ENCODE data around the gene SLC17A1.

SLC17A1 gene

GRCh38 chr6:25831532-25832306 lies at the start of gene SLC17A1:
Gene SLC17A1 (minus strand): TSS chr6:25832052. CDS start chr6:25830557, 1,495 bp downstream.
- no peaks in the 10 kb centered on the region for H3K27me3 ChIP-seq (ENCODE audit: control insufficient read depth, insufficient read depth, low read length)

GRCh38 chr6:25880601-25881000 lies 48.7 kb upstream of the SLC17A1 start:
- Histone ChIP-seq H3K4me3 (ENCODE audit: low read length) (no peak overlapping the region), H3K27me3 (ENCODE audit: control insufficient read depth, insufficient read depth, low read length) (no peaks in the 10 kb centered on the region), H3K9me3 (ENCODE audit: control insufficient read depth, low read length) (no peaks in the 10 kb centered on the region), H3K4me1 (ENCODE audit: control insufficient read depth, insufficient read depth, low read length) (no peaks in the 10 kb centered on the region), H3K9ac (ENCODE audit: low read length) (no peak overlapping the region), H3K36me3 (ENCODE audit: control insufficient read depth, insufficient read depth, low read length) (no peaks in the 10 kb centered on the region)

More at GRCh38 chr6:25831532-25832306, at the start of gene SLC17A1:
- Histone ChIP-seq H3K4me1 (ENCODE audit: control insufficient read depth, insufficient read depth, low read length) (no peaks in the 10 kb centered on the region), H3K36me3 (ENCODE audit: control insufficient read depth, insufficient read depth, low read length) (no peaks in the 10 kb centered on the region), H3K9me3 (ENCODE audit: control insufficient read depth, low read length) (no peaks in the 10 kb centered on the region), H3K9ac (ENCODE audit: low read length) (no peak within 1 kb of the TSS), H3K4me3 (ENCODE audit: low read length) (no peak within 1 kb of the TSS)

- H3K9ac ChIP-seq (ENCODE audit: low read length), result no peak overlapping the region
- H3K9me3 ChIP-seq (ENCODE audit: control insufficient read depth, low read length), result no peaks in the 10 kb centered on the region
- no peak overlapping the region for H3K4me3 ChIP-seq (ENCODE audit: low read length)
- H3K27me3 ChIP-seq (ENCODE audit: control insufficient read depth, insufficient read depth, low read length), result no peaks in the 10 kb centered on the region
- H3K4me1 ChIP-seq (ENCODE audit: control insufficient read depth, insufficient read depth, low read length), result no peaks in the 10 kb centered on the region
- no peaks in the 10 kb centered on the region for H3K36me3 ChIP-seq (ENCODE audit: control insufficient read depth, insufficient read depth, low read length)
These were observed 47.0 kb upstream of the SLC17A1 start for GRCh38 chr6:25878721-25879322.

GRCh38 chr6:25875926-25876602 lies 44.2 kb upstream of the SLC17A1 start:
- no peaks in the 10 kb centered on the region for H3K9me3 ChIP-seq (ENCODE audit: control insufficient read depth, low read length)
- H3K4me1 ChIP-seq (ENCODE audit: control insufficient read depth, insufficient read depth, low read length), result no peaks in the 10 kb centered on the region
- no peak overlapping the region for H3K9ac ChIP-seq (ENCODE audit: low read length)
- no peaks in the 10 kb centered on the region for H3K27me3 ChIP-seq (ENCODE audit: control insufficient read depth, insufficient read depth, low read length)
- no peak overlapping the region for H3K4me3 ChIP-seq (ENCODE audit: low read length)
- no peaks in the 10 kb centered on the region for H3K36me3 ChIP-seq (ENCODE audit: control insufficient read depth, insufficient read depth, low read length)

- Histone ChIP-seq H3K4me1 (ENCODE audit: control insufficient read depth, insufficient read depth, low read length) (no peaks in the 10 kb centered on the region), H3K27me3 (ENCODE audit: control insufficient read depth, insufficient read depth, low read length) (no peaks in the 10 kb centered on the region), H3K36me3 (ENCODE audit: control insufficient read depth, insufficient read depth, low read length) (no peaks in the 10 kb centered on the region), H3K9ac (ENCODE audit: low read length) (no peak overlapping the region), H3K4me3 (ENCODE audit: low read length) (no peak overlapping the region), H3K9me3 (ENCODE audit: control insufficient read depth, low read length) (no peaks in the 10 kb centered on the region)
These were observed 43.7 kb upstream of the SLC17A1 start for GRCh38 chr6:25875563-25875905.

GRCh38 chr6:25874822-25875562 lies 43.1 kb upstream of the SLC17A1 start:
- Histone ChIP-seq H3K4me3 (ENCODE audit: low read length) (no peak overlapping the region), H3K9ac (ENCODE audit: low read length) (no peak overlapping the region), H3K9me3 (ENCODE audit: control insufficient read depth, low read length) (no peaks in the 10 kb centered on the region), H3K36me3 (ENCODE audit: control insufficient read depth, insufficient read depth, low read length) (no peaks in the 10 kb centered on the region), H3K27me3 (ENCODE audit: control insufficient read depth, insufficient read depth, low read length) (no peaks in the 10 kb centered on the region), H3K4me1 (ENCODE audit: control insufficient read depth, insufficient read depth, low read length) (no peaks in the 10 kb centered on the region)

- Histone ChIP-seq H3K9ac (ENCODE audit: low read length) (no peak within 1 kb of the TSS), H3K27me3 (ENCODE audit: control insufficient read depth, insufficient read depth, low read length) (no peaks in the 10 kb centered on the region), H3K4me1 (ENCODE audit: control insufficient read depth, insufficient read depth, low read length) (no peaks in the 10 kb centered on the region), H3K9me3 (ENCODE audit: control insufficient read depth, low read length) (no peaks in the 10 kb centered on the region), H3K36me3 (ENCODE audit: control insufficient read depth, insufficient read depth, low read length) (no peaks in the 10 kb centered on the region), H3K4me3 (ENCODE audit: low read length) (no peak within 1 kb of the TSS)
These were observed 42.3 kb upstream of the SLC17A1 start, which contains the start of gene SLC17A3 for GRCh38 chr6:25874118-25874517. Gene SLC17A3 (minus strand): TSS chr6:25874243. CDS start chr6:25868387, 5,856 bp downstream.

- no peak overlapping the region for H3K9ac ChIP-seq (ENCODE audit: low read length)
- H3K9me3 ChIP-seq (ENCODE audit: control insufficient read depth, low read length), result no peaks in the 10 kb centered on the region
- no peak overlapping the region for H3K4me3 ChIP-seq (ENCODE audit: low read length)
- no peaks in the 10 kb centered on the region for H3K36me3 ChIP-seq (ENCODE audit: control insufficient read depth, insufficient read depth, low read length)
- H3K4me1 ChIP-seq (ENCODE audit: control insufficient read depth, insufficient read depth, low read length), result no peaks in the 10 kb centered on the region
- H3K27me3 ChIP-seq (ENCODE audit: control insufficient read depth, insufficient read depth, low read length), result no peaks in the 10 kb centered on the region
These were observed 41.0 kb upstream of the SLC17A1 start for GRCh38 chr6:25872814-25873213.

- Histone ChIP-seq H3K9me3 (ENCODE audit: control insufficient read depth, low read length) (no peaks in the 10 kb centered on the region), H3K36me3 (ENCODE audit: control insufficient read depth, insufficient read depth, low read length) (no peaks in the 10 kb centered on the region), H3K9ac (ENCODE audit: low read length) (no peak overlapping the region), H3K27me3 (ENCODE audit: control insufficient read depth, insufficient read depth, low read length) (no peaks in the 10 kb centered on the region), H3K4me3 (ENCODE audit: low read length) (no peak overlapping the region), H3K4me1 (ENCODE audit: control insufficient read depth, insufficient read depth, low read length) (no peaks in the 10 kb centered on the region)
These were observed 38.0 kb upstream of the SLC17A1 start for GRCh38 chr6:25869840-25870239.

GRCh38 chr6:25868436-25869183 lies 36.8 kb upstream of the SLC17A1 start:
- H3K4me3 ChIP-seq (ENCODE audit: low read length), result no peak overlapping the region
- H3K9ac ChIP-seq (ENCODE audit: low read length), result no peak overlapping the region
- no peaks in the 10 kb centered on the region for H3K9me3 ChIP-seq (ENCODE audit: control insufficient read depth, low read length)
- no peaks in the 10 kb centered on the region for H3K4me1 ChIP-seq (ENCODE audit: control insufficient read depth, insufficient read depth, low read length)
- no peaks in the 10 kb centered on the region for H3K36me3 ChIP-seq (ENCODE audit: control insufficient read depth, insufficient read depth, low read length)
- H3K27me3 ChIP-seq (ENCODE audit: control insufficient read depth, insufficient read depth, low read length), result no peaks in the 10 kb centered on the region

- H3K4me1 ChIP-seq (ENCODE audit: control insufficient read depth, insufficient read depth, low read length), result no peaks in the 10 kb centered on the region
- no peak overlapping the region for H3K4me3 ChIP-seq (ENCODE audit: low read length)
- no peaks in the 10 kb centered on the region for H3K36me3 ChIP-seq (ENCODE audit: control insufficient read depth, insufficient read depth, low read length)
- no peaks in the 10 kb centered on the region for H3K9me3 ChIP-seq (ENCODE audit: control insufficient read depth, low read length)
- H3K9ac ChIP-seq (ENCODE audit: low read length), result no peak overlapping the region
- no peaks in the 10 kb centered on the region for H3K27me3 ChIP-seq (ENCODE audit: control insufficient read depth, insufficient read depth, low read length)
These were observed 34.2 kb upstream of the SLC17A1 start for GRCh38 chr6:25866011-25866410.
